GM12878 (cell line): ENCODE measurements around the gene GPRIN2. TPM values are rescaled to one million over a fixed set of nuclear protein-coding genes. Genes with fewer than 3 reads are reported as not detected.
A peak's percentile ranks its signal among the peaks of the same experiment; 100 is the strongest.
"Not testable (repeated sequence)": the region's sequence is repeated elsewhere in the genome, so short reads cannot be mapped to it uniquely, and the experiment has no call there.

Experiments
- ATAC-seq: fragments of 200-7000 bp; cut with Tn5 transposase; 3 replicates; pipeline ENCODE4 v1.9.1; 2020; ENCODE audit warnings: mild to moderate bottlenecking, moderate library complexity
- BruUV-seq: library from RNA; stranded (reverse); fragments of 400-500 nt; replicated peaks from 2 replicates; lab custom pipeline; 2021; lab: Mats Ljungman, UMichigan
- CTCF ChIA-PET: fragments of 300-600 bp; sonication (Branson Sonifier 250); formaldehyde crosslinking; extraction: SDS; loops from one replicate; lab custom pipeline; 2021; ENCODE audit warnings: inconsistent platforms; lab: Yijun Ruan, JAX
- POLR2A ChIA-PET: fragments of 350-600 bp; formaldehyde crosslinking; extraction: SDS; loops from one replicate; lab custom pipeline; 2021; ENCODE audit warnings: inconsistent platforms; lab: Charles Lee
- RAD21 ChIA-PET: fragments of 300-600 bp; sonication (Branson Sonifier 250); formaldehyde crosslinking; loops from one replicate; lab custom pipeline; 2023; ENCODE audit warnings: antibody characterized with exemption; ENCODE audit not compliant: unreplicated experiment; lab: Charles Lee
- SMC1A ChIA-PET: fragments of 300-600 bp; sonication (Branson Sonifier 250); formaldehyde crosslinking; loops from one replicate; lab custom pipeline; 2023; ENCODE audit not compliant: unreplicated experiment, uncharacterized antibody; lab: Charles Lee
- DNase-seq: peaks from one replicate; pipeline ENCODE4 v3.0.0-alpha.2; 2011; ENCODE audit warnings: low read depth, low spot score
- FAIRE-seq: peaks from 3 replicates; lab custom pipeline; 2011; peaks lifted over from hg19 to GRCh38; lab: Jason Lieb, UNC
- H2AFZ ChIP-seq: 2 replicates; pipeline ENCODE4 v1.6.0; 2011; ENCODE audit warnings: low read depth, low read length, control low read depth; ENCODE audit not compliant: control insufficient read depth
- H3K27ac ChIP-seq: 2 replicates; pipeline ENCODE4 v1.5.1; 2011; ENCODE audit warnings: control low read depth; ENCODE audit not compliant: control insufficient read depth, insufficient read depth
- H3K27me3 ChIP-seq, 2 experiments: replicated peaks in 1 of 2; 2 replicates each; pipeline versions ENCODE4 v1.6.0 to v1.6.1; 2011; ENCODE audit warnings: low read length in 1 of 2; ENCODE audit not compliant: control insufficient read depth in 2 of 2, insufficient read depth in 2 of 2
- H3K36me3 ChIP-seq, 2 experiments: 2 replicates each; pipeline ENCODE4 v1.5.1; 2011; ENCODE audit warnings: low read length in 1 of 2; ENCODE audit not compliant: control insufficient read depth in 2 of 2, insufficient read depth in 2 of 2
- H3K4me1 ChIP-seq: 2 replicates; pipeline ENCODE4 v1.6.1; 2011; ENCODE audit warnings: mild to moderate bottlenecking, low read length, moderate library complexity, mixed read lengths; ENCODE audit not compliant: control insufficient read depth, insufficient read depth
- H3K4me2 ChIP-seq: 2 replicates; pipeline ENCODE4 v1.6.0; 2011; ENCODE audit warnings: control low read depth; ENCODE audit not compliant: control insufficient read depth, insufficient read depth
- H3K4me3 ChIP-seq: fragments of 200-600 bp; sonication (generic); 2 replicates; pipeline ENCODE4 v1.5.1; 2016
- H3K79me2 ChIP-seq: 2 replicates; pipeline ENCODE4 v1.6.0; 2011; ENCODE audit warnings: low read length; ENCODE audit not compliant: control insufficient read depth, insufficient read depth
- H3K9ac ChIP-seq: 2 replicates; pipeline ENCODE4 v1.8.0; 2011; ENCODE audit warnings: low read length, control low read depth, mixed read lengths; ENCODE audit not compliant: control insufficient read depth, insufficient read depth
- H3K9me3 ChIP-seq: replicated peaks from 3 replicates; pipeline ENCODE4 v1.5.1; 2011; ENCODE audit warnings: mild to moderate bottlenecking, low read length; ENCODE audit not compliant: control insufficient read depth, insufficient read depth
- H4K20me1 ChIP-seq: 2 replicates; pipeline ENCODE4 v1.6.0; 2011; ENCODE audit not compliant: control insufficient read depth, insufficient read depth
- CTCF ChIP-seq, 3 experiments: IDR thresholded peaks in 2 of 3; conservative IDR thresholded peaks in 1 of 3; 2 replicates each; pipeline ENCODE4 v1.5.1; 2011; ENCODE audit warnings: low read depth in 3 of 3, low read length in 3 of 3, mild to moderate bottlenecking in 3 of 3, control low read depth in 2 of 3, moderate library complexity in 2 of 3, inconsistent platforms in 1 of 3, mixed read lengths in 1 of 3; ENCODE audit not compliant: control insufficient read depth in 2 of 3, insufficient read depth in 1 of 3; ENCODE audit errors: extremely low read depth in 1 of 3
- RAD21 ChIP-seq: IDR thresholded peaks from 2 replicates; pipeline ENCODE4 v1.6.1; 2011; ENCODE audit warnings: mild to moderate bottlenecking, low read depth, low read length, moderate library complexity; ENCODE audit not compliant: insufficient read depth
- SMC3 ChIP-seq: IDR thresholded peaks from 2 replicates; pipeline ENCODE4 v1.6.1; 2011; ENCODE audit warnings: low read length, improper control_type of control experiment, borderline replicate concordance
- WGBS: methylation state at CpG from one replicate; pipeline ENCODE4 v1.1.6; 2016; ENCODE audit warnings: low lambda C conversion rate; ENCODE audit not compliant: insufficient replicate concordance, insufficient coverage; ENCODE audit errors: missing lambda C conversion rate; 5-methylcytosine and 5-hydroxymethylcytosine counted together
- in situ Hi-C: fragments of 300-500 bp; cut with MboI; formaldehyde crosslinking; loops from 9 replicates; pipeline ENCODE4 v1.14.3; 2018; ENCODE audit warnings: mixed read lengths
- intact Hi-C: fragments of 100-400 bp; cut with micrococcal nuclease; formaldehyde crosslinking; loops from one replicate; pipeline ENCODE4 v1.14.2; 2022; ENCODE audit not compliant: unreplicated experiment
- polyA plus RNA-seq, 11 experiments: library from polyadenylated mRNA; depleted of rRNA in 4 of 11; unstranded in 6 of 11; stranded (reverse) in 5 of 11; fragments of >200 nt; fragmentation: Nextera tagmentation in 4 of 11; fragmentation: Illumina TruSeq in 1 of 11; extraction: Ambion mirVana in 4 of 11; extraction: Trizol in 1 of 11; gene quantifications; 1 replicate in 1 of 11; 2 replicates in 10 of 11; pipeline versions ENCODE4 v1.2.1 to v1.2.3, GENCODE V29; 2011 to 2016; ENCODE audit warnings: inconsistent platforms in 2 of 11, missing spikeins in 2 of 11, low read depth in 1 of 11
- total RNA-seq, 4 experiments: library from RNA; depleted of rRNA in 3 of 4; stranded (reverse); fragments of >200 nt in 3 of 4; fragmentation: Illumina TruSeq in 1 of 4; extraction: Trizol in 1 of 4; gene quantifications; 2 replicates each; pipeline versions ENCODE4 v1.2.1 to v1.2.3, GENCODE V29; 2013 to 2021

Gene GPRIN2
- total and polyA plus RNA-seq, 10 of the 15 experiments (the other 5 are each of a cell fraction or from before 2014, with no cell fraction given) = 0.13 TPM; not detected in 9

GRCh38 chr10:46565591-46566332 is 9.3 kb upstream of the GPRIN2 start:
- H3K9me3 ChIP-seq, in situ Hi-C loops, POLR2A ChIA-PET, H3K4me3 ChIP-seq, H3K79me2 ChIP-seq, H4K20me1 ChIP-seq, H3K27ac ChIP-seq, H2AFZ ChIP-seq, H3K4me1 ChIP-seq, H3K27me3 ChIP-seq, BruUV-seq, H3K9ac ChIP-seq, DNase-seq, H3K36me3 ChIP-seq, RAD21 ChIA-PET, intact Hi-C loops, H3K4me2 ChIP-seq, SMC1A ChIA-PET: not testable (repeated sequence)
- peak; percentile 79 for FAIRE-seq
- ATAC-seq = peak; percentile 83
- TF ChIP-seq SMC3 (peak; percentile 21; the same call in 1 of the 2 replicates), CTCF (IDR thresholded peaks at IDR 0.05 in 2 of 3, conservative IDR thresholded peaks at IDR 0.05 in 1 of 3; ENCODE audit: control insufficient read depth in 2 of 3, extremely low read depth in 1 of 3, insufficient read depth in 1 of 3, low read depth in 3 of 3, low read length in 3 of 3) (peak; percentile 28 to 49 (median 39); a peak in 5 of 6 replicates), RAD21 (peak; percentile 31; the same call in 1 of the 2 replicates)
- WGBS = 5% methylated on average over 2 of the region's 6 CpGs
- CTCF ChIA-PET = interaction anchor here (0.7 kb wide), 1 partner anchor 336 kb away, joined by 3 read pairs; no protein-coding TSS in a partner anchor
